ENCODE data around the gene TRIML2.

The TRIML2 gene

GRCh38 chr4:188139141-188139540 is 29.7 kb upstream of the TRIML2 start, which contains the start of gene TRIML1:
TSS of gene TRIML1 (plus strand) at chr4:188139441. CDS start at chr4:188139559, 118 bp downstream.
- Histone ChIP-seq H3K9ac (no peak within 1 kb of the TSS), H3K4me3 (ENCODE audit: low read depth, low read length) (no peak within 1 kb of the TSS), H3K79me2 (no peaks in the 10 kb centered on the region), H2AFZ (no peak within 1 kb of the TSS), H3K4me2 (ENCODE audit: low read length) (no peak within 1 kb of the TSS), H3K9me3 (ENCODE audit: control insufficient read depth, low read length) (no peaks in the 10 kb centered on the region), H3K27me3 (ENCODE audit: control insufficient read depth, insufficient read depth, low read length) (no peaks in the 10 kb centered on the region), H3K4me1 (no peaks in the 10 kb centered on the region), H3K36me3 (ENCODE audit: control insufficient read depth, insufficient read depth, low read length) (no peaks in the 10 kb centered on the region), H3K27ac (no peak within 1 kb of the TSS)
- TF ChIP-seq CTCF (IDR thresholded peaks at IDR 0.05): no peak

- no peak for TF ChIP-seq CTCF (IDR thresholded peaks at IDR 0.05)
- Histone ChIP-seq H3K79me2 (no peaks in the 10 kb centered on the region), H3K27me3 (ENCODE audit: control insufficient read depth, insufficient read depth, low read length) (no peaks in the 10 kb centered on the region), H3K9me3 (ENCODE audit: control insufficient read depth, low read length) (no peaks in the 10 kb centered on the region), H3K4me2 (ENCODE audit: low read length) (no peak overlapping the region), H3K9ac (no peak overlapping the region), H3K27ac (no peak overlapping the region), H3K4me3 (ENCODE audit: low read depth, low read length) (no peak overlapping the region), H2AFZ (no peak overlapping the region), H3K36me3 (ENCODE audit: control insufficient read depth, insufficient read depth, low read length) (no peaks in the 10 kb centered on the region), H3K4me1 (no peaks in the 10 kb centered on the region)
These were observed 28.8 kb upstream of the TRIML2 start for GRCh38 chr4:188138227-188138626.

GRCh38 chr4:188132232-188132631 is 22.8 kb upstream of the TRIML2 start:
- no peak overlapping the region for H2AFZ ChIP-seq
- no peak overlapping the region for H3K27ac ChIP-seq
- no peaks in the 10 kb centered on the region for H3K9me3 ChIP-seq (ENCODE audit: control insufficient read depth, low read length)
- H3K4me3 ChIP-seq (ENCODE audit: low read depth, low read length): no peak overlapping the region
- no peak for TF ChIP-seq CTCF (IDR thresholded peaks at IDR 0.05)
- no peaks in the 10 kb centered on the region for H3K79me2 ChIP-seq
- H3K27me3 ChIP-seq (ENCODE audit: control insufficient read depth, insufficient read depth, low read length): no peaks in the 10 kb centered on the region
- no peaks in the 10 kb centered on the region for H3K36me3 ChIP-seq (ENCODE audit: control insufficient read depth, insufficient read depth, low read length)
- no peaks in the 10 kb centered on the region for H3K4me1 ChIP-seq
- no peak overlapping the region for H3K4me2 ChIP-seq (ENCODE audit: low read length)
- no peak overlapping the region for H3K9ac ChIP-seq

- Histone ChIP-seq H3K79me2 (no peaks in the 10 kb centered on the region), H3K4me3 (ENCODE audit: low read depth, low read length) (no peak overlapping the region)
These were observed 21.0 kb upstream of the TRIML2 start for GRCh38 chr4:188130355-188130754.

More at GRCh38 chr4:188130355-188130754, 21.0 kb upstream of the TRIML2 start:
- H2AFZ ChIP-seq: no peak overlapping the region
- H3K27ac ChIP-seq: no peak overlapping the region
- H3K9ac ChIP-seq: no peak overlapping the region
- no peaks in the 10 kb centered on the region for H3K27me3 ChIP-seq (ENCODE audit: control insufficient read depth, insufficient read depth, low read length)
- no peaks in the 10 kb centered on the region for H3K4me1 ChIP-seq
- no peak for TF ChIP-seq CTCF (IDR thresholded peaks at IDR 0.05)
- no peaks in the 10 kb centered on the region for H3K9me3 ChIP-seq (ENCODE audit: control insufficient read depth, low read length)
- H3K4me2 ChIP-seq (ENCODE audit: low read length): no peak overlapping the region
- no peaks in the 10 kb centered on the region for H3K36me3 ChIP-seq (ENCODE audit: control insufficient read depth, insufficient read depth, low read length)

Data from parathyroid adenoma (tissue), 2 donors.